GM21723 (cell line): ENCODE measurements around the gene TUBB4B.

Source experiments
- ATAC-seq: cut with Tn5 transposase; IDR thresholded peaks from one replicate; pipeline ENCODE4 v1.9.1; 2021; ENCODE audit warnings: mild to moderate bottlenecking, moderate library complexity; ENCODE audit not compliant: unreplicated experiment

TUBB4B gene

DNA sequence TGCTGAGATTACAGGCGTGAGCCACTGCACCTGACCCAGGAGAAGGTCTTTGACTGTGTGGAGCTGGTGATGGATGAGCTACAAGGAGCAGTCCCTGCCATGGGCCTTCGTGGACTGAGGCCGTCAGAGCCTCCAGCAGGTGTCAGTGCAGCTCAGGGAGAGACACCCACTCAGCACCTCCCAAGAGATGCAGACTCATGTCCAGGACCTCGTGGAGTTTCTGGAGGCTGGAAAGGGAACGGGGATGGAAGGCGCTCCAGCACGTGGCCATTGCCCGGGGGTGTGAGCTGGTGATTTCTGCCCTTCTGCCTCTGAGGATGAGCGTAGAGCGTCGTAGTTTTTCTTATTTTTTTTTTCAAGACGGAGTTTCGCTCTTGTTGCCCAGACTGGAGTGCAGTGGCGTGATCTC lies 45.9 kb downstream of the TUBB4B start:
- no peak for ATAC-seq

DNA sequence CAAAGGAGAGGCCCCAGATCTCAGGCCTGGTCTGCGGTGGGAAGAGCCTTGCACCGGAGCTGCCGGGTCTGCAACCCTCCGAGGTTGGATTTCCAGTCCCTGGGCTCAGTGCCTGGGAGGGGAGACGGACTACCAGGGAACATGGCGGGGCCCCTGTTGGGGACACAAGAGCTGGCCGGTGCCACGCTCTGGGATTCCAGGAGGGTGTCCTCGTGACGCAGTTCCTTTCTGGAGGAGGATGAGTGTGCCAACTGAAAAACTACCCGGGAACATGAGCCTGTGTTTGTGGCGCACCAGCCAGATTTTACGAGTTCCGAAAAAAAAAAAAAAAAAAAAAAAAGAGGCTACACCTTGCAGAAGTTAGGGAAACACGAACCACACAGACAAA lies 52.0 kb downstream of the TUBB4B start:
- no peak for ATAC-seq
